ENCODE data around the gene RUNX2.
A peak's percentile ranks its signal among the peaks of the same experiment; 100 is the strongest.

RUNX2 gene

DNA sequence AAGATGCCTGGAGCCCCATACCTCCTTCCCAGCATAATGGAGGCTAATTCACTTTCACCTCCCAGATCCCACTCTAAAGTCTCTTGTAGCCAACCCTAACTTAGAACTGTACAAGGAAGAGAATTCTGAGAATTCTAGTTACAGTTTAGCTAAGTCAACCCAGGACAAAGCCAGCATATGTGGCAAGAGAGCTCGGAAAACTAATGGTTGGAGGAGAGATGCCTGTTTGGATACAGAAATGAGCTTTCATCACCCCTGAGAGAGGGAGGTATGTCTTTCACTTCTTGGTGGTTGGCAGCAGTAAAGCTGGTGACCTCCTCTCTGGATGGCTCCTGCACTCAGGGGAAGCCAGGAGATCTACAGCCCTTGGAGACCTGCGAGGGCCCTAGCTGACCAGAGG lies 302.2 kb downstream of the RUNX2 start:
- ATAC-seq (replicated peaks) (no peak), DNase-seq (no peak)
- H3K27me3 Mint-ChIP-seq = no peaks in the 10 kb centered on the region
- no peaks in the 10 kb centered on the region for H3K9me3 Mint-ChIP-seq
- no peaks in the 10 kb centered on the region for H3K36me3 Mint-ChIP-seq (ENCODE audit: insufficient read depth)
- no peak overlapping the region for H3K4me3 Mint-ChIP-seq
- peaks cover 8 to 12% of the 10 kb centered on the region in 2 donors for H3K4me1 Mint-ChIP-seq (ENCODE audit: low read depth in 2 of 2)
- H3K27ac Mint-ChIP-seq = no peak overlapping the region

DNA sequence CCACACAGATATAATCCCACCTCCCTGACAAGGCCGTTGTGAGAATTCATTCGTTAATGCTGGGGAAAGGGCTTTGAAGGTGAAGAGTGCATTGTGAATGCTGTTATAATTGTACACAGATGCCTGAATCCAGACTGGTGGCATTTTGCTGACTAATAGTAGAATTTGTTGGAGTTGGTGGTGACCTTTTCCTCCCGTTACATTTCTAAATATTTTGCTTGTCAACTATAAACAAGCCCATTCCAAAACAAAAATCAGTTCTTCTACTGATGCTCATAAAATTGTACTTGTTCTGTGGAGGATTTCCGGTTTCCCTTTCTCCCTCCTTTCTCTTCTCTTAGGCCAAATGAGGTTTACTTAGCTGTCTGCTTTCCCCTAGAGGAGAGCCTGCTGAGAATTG lies 302.7 kb downstream of the RUNX2 start:
- H3K4me1 Mint-ChIP-seq (ENCODE audit: low read depth in 2 of 2) = peaks cover 8 to 12% of the 10 kb centered on the region in 2 donors
- ATAC-seq (replicated peaks) (no peak), DNase-seq (no peak)
- H3K4me3 Mint-ChIP-seq = no peak overlapping the region
- H3K27me3 Mint-ChIP-seq = no peaks in the 10 kb centered on the region
- no peak overlapping the region for H3K27ac Mint-ChIP-seq
- H3K36me3 Mint-ChIP-seq (ENCODE audit: insufficient read depth) = no peaks in the 10 kb centered on the region
- H3K9me3 Mint-ChIP-seq = no peaks in the 10 kb centered on the region

DNA sequence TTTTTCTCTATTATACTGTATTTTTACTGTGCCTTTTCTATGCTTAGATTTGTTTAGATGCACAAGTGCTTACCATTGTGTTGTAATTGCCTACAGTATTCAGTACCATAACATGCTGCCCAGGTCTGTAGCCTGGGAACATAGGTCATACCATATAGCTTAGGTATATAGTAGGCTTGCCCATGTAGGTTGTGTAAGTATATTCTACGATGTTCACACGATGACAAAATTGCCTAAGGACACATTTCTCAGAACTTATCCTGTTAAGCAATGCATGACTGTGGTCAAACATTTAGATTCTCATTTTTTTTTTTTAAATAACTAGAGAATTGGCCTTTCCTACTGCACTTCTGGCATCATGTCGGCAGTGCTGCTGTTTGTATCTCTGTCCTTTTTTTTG lies 303.3 kb downstream of the RUNX2 start:
- Mint-ChIP-seq H3K36me3 (ENCODE audit: insufficient read depth) (no peaks in the 10 kb centered on the region), H3K4me1 (ENCODE audit: low read depth in 2 of 2) (peaks cover 8 to 12% of the 10 kb centered on the region in 2 donors), H3K27me3 (no peaks in the 10 kb centered on the region), H3K4me3 (no peak overlapping the region), H3K9me3 (no peaks in the 10 kb centered on the region), H3K27ac (no peak overlapping the region)
- no peak for ATAC-seq (replicated peaks)
- no peak for DNase-seq

DNA sequence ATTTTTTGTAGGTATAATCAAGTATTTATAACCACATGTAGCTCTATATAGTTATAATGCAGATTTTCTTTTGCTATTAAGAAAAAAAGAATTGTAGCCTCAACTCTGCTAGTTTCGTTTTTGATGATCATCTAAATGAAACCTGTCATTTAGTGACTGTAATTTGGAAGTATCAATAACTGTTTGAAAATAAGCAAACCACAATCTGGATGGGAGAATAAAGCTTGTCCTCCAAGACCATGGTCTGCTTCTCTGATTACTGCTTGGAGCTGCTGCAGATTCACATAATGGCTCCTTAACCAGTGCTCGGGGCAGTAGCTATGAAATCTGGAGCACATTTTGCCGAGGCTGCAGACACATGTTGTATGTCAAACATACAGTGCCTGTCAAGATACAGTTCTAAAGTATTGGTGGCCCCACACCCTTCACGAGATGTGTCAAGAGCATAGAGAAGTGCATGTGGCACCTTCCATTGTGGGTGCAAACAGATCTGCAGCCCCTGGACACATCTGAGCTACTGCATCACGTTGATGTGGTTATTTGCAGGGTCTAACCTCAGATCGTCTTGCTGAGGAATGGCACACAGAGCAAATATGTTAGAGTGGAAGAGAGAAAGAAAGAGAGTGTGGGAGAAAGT lies 305.3 kb downstream of the RUNX2 start:
- ATAC-seq (replicated peaks) = peak; percentile 96
- no peaks in the 10 kb centered on the region for H3K27me3 Mint-ChIP-seq

DNA sequence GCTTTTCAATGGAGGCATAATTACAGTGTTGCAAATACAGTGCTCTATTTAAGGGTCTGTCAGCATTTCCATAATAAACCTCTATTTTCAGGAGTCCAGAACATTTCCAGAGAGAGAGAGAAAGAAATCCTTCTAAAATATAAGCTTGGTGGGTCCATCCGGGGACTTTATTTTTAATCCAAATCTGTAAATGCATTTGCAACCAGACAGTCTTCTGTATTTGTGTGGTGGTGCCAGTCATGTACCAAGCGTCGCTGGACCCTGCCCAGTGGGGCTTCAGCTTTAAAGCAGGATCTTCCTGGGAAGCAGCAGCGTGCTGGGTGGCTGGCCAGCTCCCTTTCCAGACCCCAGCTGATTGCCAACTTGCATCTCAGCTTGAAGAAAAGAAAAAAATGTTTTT lies 306.1 kb downstream of the RUNX2 start:
- Mint-ChIP-seq H3K27me3 (no peaks in the 10 kb centered on the region), H3K36me3 (ENCODE audit: insufficient read depth) (no peaks in the 10 kb centered on the region), H3K4me1 (ENCODE audit: low read depth in 2 of 2) (peaks cover 7 to 8% of the 10 kb centered on the region in 2 donors), H3K9me3 (no peaks in the 10 kb centered on the region), H3K4me3 (peak overlapping the region in 1 of 2 donors; percentile 60), H3K27ac (no peak overlapping the region)
- ATAC-seq (replicated peaks) = no peak
- no peak for DNase-seq

More for the DNA sequence above, 305.3 kb downstream of the RUNX2 start:
- Mint-ChIP-seq H3K9me3 (no peaks in the 10 kb centered on the region), H3K4me1 (ENCODE audit: low read depth in 2 of 2) (peaks cover 8 to 12% of the 10 kb centered on the region in 2 donors), H3K4me3 (peak overlapping the region; percentile 24 to 60), H3K27ac (peak overlapping the region in 1 of 2 donors; percentile 7), H3K36me3 (ENCODE audit: insufficient read depth) (no peaks in the 10 kb centered on the region)
- DNase-seq = peak in 2 of 3 experiments; percentile 6 to 19

DNA sequence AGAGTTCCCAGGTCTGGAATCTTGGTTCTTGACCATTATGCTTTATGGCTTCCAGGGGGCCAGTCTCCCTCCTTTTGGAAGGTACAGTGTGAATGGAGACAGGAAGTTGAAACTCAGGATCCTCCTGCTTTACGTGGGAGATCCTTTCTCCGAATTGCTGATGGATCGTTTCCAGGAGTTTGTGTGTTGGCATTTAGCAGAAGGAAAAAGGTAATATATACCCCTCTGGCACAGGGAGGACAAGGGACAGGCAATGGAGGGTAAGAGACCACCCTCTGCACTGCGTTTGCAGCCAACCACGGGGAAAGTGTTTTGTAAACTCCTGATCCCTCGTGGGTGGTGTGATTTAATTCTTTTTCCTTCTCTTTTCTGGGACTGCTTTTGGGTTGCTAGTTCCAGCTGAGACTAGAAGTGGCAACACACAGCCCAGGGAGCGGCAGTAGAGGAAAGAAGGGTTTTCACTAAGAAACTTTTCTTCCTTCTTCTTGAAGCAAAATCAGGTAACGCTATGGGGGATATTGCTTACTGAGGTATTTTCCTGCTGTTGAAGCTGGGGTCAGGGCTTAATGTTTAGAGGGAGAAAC lies 307.2 kb downstream of the RUNX2 start:
- DNase-seq (no peak), ATAC-seq (replicated peaks) (no peak)
- Mint-ChIP-seq H3K27me3 (no peaks in the 10 kb centered on the region), H3K4me3 (no peak overlapping the region), H3K27ac (no peak overlapping the region), H3K9me3 (no peaks in the 10 kb centered on the region), H3K36me3 (ENCODE audit: insufficient read depth) (no peaks in the 10 kb centered on the region), H3K4me1 (ENCODE audit: low read depth in 2 of 2) (peaks cover 7 to 8% of the 10 kb centered on the region in 2 donors)

DNA sequence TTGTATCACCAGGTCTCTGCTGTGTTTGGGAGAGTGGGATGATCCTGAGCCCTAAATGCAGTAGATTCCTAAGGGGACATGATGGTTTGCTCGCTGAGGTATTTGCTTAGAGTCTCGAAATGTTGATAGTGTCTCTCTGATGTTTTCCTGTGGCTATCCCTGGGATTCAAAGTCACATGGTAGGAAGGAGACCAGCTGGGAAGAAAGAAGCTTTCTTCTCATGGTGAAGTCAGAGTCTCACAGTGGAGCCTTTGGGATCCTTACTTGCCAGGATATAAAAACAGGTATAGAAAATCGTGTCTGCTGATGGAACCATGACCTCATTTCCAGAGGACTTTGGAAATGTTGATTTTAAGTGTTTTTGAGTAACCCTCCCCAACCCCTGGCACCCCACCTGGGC lies 308.9 kb downstream of the RUNX2 start:
- Mint-ChIP-seq H3K4me1 (ENCODE audit: low read depth in 2 of 2) (peaks cover 7 to 8% of the 10 kb centered on the region in 2 donors), H3K4me3 (no peak overlapping the region), H3K36me3 (ENCODE audit: insufficient read depth) (no peaks in the 10 kb centered on the region), H3K27ac (peak overlapping the region in 1 of 2 donors; percentile 57), H3K27me3 (no peaks in the 10 kb centered on the region), H3K9me3 (no peaks in the 10 kb centered on the region)
- DNase-seq (no peak), ATAC-seq (replicated peaks) (no peak)

DNA sequence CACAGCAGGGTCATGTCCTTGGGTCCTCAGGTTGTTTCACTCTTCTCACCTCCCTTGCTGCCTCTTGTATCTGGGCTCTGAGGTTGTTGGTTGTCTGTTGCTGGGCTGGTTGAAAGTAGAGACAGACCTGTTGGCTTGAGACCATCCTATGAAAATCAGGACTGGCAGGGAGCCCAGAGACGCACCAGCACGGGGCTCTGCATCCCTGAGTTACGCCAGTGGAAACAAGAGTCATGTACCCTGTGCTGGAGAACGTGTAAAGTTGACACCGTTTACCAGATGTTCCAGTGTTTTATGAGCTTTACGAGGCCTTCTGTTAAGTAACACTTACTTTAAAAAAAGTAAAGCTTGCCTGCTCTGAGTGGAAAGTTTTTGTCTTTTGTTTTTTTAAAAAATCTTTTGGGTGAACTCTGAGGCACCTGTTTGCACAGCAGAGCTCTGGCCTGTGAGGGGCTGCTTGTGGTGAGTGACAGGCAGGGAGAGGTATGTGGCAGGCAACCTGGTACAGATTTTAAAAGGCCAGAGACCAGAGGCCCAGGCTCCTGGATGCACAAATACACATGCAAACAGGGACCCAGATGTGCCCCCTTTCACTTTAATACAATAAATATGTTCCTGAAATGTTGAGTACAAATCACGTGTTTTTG lies 309.6 kb downstream of the RUNX2 start:
- H3K4me3 Mint-ChIP-seq = no peak overlapping the region
- no peaks in the 10 kb centered on the region for H3K9me3 Mint-ChIP-seq
- H3K27me3 Mint-ChIP-seq = no peaks in the 10 kb centered on the region
- ATAC-seq (replicated peaks) (no peak), DNase-seq (no peak)
- H3K36me3 Mint-ChIP-seq (ENCODE audit: insufficient read depth) = no peaks in the 10 kb centered on the region
- peak overlapping the region in 1 of 2 donors; percentile 57 for H3K27ac Mint-ChIP-seq
- H3K4me1 Mint-ChIP-seq (ENCODE audit: low read depth in 2 of 2) = peaks cover 4 to 8% of the 10 kb centered on the region in 2 donors

DNA sequence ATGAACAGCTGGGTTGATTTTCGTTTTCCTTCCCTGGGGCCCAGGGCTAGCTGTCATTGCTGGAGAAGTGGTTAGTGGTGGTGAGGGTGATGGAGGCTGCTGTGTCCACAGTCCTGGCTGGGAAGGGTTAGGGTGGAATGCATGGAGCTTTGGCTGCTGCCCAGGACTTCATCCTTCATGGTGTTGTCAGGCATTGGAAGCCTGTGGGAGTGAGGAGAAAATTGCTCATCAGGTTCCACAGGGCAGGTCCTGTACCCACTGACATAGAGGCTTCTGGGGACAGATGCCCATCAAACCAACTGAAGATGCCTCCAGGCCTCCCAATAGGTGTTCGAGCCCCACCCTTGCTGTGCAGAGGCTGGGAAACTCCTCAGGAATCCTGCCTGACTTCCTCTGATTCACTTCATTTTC lies 312.0 kb downstream of the RUNX2 start:
- Mint-ChIP-seq H3K9me3 (no peaks in the 10 kb centered on the region), H3K36me3 (ENCODE audit: insufficient read depth) (no peaks in the 10 kb centered on the region), H3K27ac (no peak overlapping the region), H3K4me1 (ENCODE audit: low read depth in 2 of 2) (no peaks in the 10 kb centered on the region), H3K4me3 (no peak overlapping the region), H3K27me3 (peaks cover 0 to 8% of the 10 kb centered on the region in 2 donors)
- ATAC-seq (replicated peaks) = no peak
- no peak for DNase-seq

DNA sequence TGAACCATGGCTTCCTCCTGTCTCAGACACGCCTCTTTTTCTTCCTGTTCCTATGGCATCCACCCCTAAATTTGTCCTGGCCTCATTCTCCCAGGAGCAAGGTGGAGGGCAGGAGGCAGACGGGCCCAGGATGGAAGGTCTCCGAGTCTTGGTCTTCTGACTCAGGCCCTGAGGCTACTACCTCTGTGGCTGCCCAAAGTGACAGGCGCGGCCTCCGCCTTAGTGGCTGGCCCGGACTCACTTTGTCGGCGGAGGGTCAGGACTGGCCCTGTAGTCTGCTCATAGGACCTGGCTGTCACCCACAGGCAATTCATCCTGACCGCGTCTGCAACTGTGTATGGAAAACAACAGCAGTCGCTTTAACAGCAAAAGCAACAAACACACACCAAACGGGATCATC lies 312.7 kb downstream of the RUNX2 start:
- no peaks in the 10 kb centered on the region for H3K9me3 Mint-ChIP-seq
- DNase-seq (no peak), ATAC-seq (replicated peaks) (no peak)
- no peak overlapping the region for H3K4me3 Mint-ChIP-seq
- H3K36me3 Mint-ChIP-seq (ENCODE audit: insufficient read depth) = no peaks in the 10 kb centered on the region
- H3K4me1 Mint-ChIP-seq (ENCODE audit: low read depth in 2 of 2) = no peaks in the 10 kb centered on the region
- H3K27me3 Mint-ChIP-seq = peaks cover 0 to 12% of the 10 kb centered on the region in 2 donors
- no peak overlapping the region for H3K27ac Mint-ChIP-seq

DNA sequence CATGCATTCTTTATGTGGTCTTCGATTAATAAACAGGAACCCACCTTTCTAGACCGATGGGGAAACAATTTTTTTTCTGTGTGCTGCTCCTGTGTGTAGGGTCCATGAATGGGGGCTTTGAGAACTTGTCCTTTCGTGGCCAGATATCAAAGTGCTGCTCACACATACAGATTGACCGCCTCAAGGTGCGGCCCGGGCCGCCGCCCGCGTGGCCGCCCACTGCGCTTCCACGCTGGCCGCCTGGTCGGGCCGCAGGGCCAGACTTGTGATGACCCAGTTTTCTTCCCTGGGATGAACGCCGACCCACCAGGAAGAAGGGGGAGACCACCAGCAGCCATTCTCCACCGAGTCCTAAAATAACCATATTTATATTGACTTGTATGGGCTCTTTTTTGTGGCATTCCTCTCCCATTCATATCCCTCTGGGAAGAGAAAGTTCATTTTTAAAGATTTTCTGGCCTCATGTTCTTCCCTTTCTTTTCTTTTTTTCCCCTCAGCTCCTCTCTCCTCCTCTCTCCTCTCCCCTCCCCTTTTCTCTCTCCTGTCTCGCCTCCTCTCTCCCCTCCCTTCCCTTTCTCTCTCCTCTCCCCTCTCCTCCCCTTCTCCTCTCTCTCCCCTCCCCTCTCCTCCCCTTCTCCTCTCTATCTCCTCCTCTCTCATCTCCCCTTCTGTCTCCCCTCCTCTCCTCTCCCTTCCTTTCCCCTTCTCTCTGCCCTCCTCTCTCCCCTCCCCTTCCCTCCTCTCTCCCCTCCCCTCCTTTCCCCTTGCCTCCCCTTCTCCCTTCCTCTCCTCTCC lies 314.4 kb downstream of the RUNX2 start:
- no peak for DNase-seq

DNA sequence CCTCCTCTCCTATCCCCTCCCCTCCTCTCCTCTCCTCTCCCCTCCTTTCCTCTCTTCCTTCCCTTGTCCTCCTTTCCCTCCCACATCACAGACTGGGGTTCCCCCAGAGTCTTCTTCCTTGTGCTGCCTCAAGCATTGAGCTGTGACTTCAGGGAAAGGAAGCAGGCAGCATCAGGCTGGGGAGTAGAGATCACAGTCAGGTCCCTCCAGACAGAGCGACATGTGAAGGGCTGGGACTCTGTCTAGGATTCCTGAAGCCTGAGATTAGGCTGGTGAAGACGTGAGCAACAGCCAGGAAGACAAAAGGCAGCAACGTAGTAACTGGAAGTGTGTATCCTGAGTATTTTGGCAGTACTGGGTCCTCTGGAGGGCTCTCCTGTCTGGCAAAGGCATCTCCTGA lies 315.0 kb downstream of the RUNX2 start:
- no peak for ATAC-seq (replicated peaks)
- H3K27ac Mint-ChIP-seq = peak overlapping the region in 1 of 2 donors; percentile 47
- no peaks in the 10 kb centered on the region for H3K9me3 Mint-ChIP-seq
- H3K27me3 Mint-ChIP-seq = peaks cover 0 to 12% of the 10 kb centered on the region in 2 donors
- no peak for DNase-seq
- H3K4me1 Mint-ChIP-seq (ENCODE audit: low read depth in 2 of 2) = peaks cover 0 to 11% of the 10 kb centered on the region in 2 donors
- no peak overlapping the region for H3K4me3 Mint-ChIP-seq
- no peaks in the 10 kb centered on the region for H3K36me3 Mint-ChIP-seq (ENCODE audit: insufficient read depth)

More for the DNA sequence above, 314.4 kb downstream of the RUNX2 start:
- Mint-ChIP-seq H3K36me3 (ENCODE audit: insufficient read depth) (no peaks in the 10 kb centered on the region), H3K27me3 (peaks cover 0 to 12% of the 10 kb centered on the region in 2 donors), H3K4me3 (no peak overlapping the region), H3K4me1 (ENCODE audit: low read depth in 2 of 2) (peaks cover 0 to 8% of the 10 kb centered on the region in 2 donors), H3K9me3 (no peaks in the 10 kb centered on the region), H3K27ac (peak overlapping the region in 1 of 2 donors; percentile 47)
- no peak for ATAC-seq (replicated peaks)

DNA sequence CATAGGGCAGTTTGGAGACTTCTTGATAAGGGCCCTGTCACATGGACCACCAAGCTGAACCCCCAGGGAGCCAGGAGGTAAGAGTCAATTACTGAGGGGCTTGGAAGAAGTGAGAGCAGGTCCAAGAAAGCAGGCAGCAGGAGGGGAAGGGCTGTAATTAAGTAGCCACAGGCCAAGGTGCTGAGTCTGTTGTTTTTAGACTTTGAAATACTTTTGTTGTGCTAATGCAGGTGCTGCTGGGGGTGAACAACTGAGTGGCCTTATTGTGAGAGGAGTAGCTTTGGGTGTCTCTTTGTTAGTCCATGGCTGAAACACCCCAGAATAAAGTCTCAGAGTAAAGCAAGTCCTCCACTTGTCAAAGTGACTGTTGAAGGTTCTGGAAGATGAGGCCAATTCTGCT lies 316.6 kb downstream of the RUNX2 start:
- ATAC-seq (replicated peaks) (no peak), DNase-seq (no peak)
- H3K27ac Mint-ChIP-seq = peak overlapping the region in 1 of 2 donors; percentile 33
- H3K4me3 Mint-ChIP-seq = no peak overlapping the region
- H3K36me3 Mint-ChIP-seq (ENCODE audit: insufficient read depth) = no peaks in the 10 kb centered on the region
- H3K4me1 Mint-ChIP-seq (ENCODE audit: low read depth in 2 of 2) = peaks cover 0 to 11% of the 10 kb centered on the region in 2 donors
- H3K27me3 Mint-ChIP-seq = peaks cover 0 to 12% of the 10 kb centered on the region in 2 donors
- no peaks in the 10 kb centered on the region for H3K9me3 Mint-ChIP-seq

All from effector memory CD8-positive, alpha-beta T cell (primary cell).